ENCODE data around the gene NAALADL2. TPM values are rescaled to one million over a fixed set of nuclear protein-coding genes. Genes with fewer than 3 reads are reported as not detected.

Gene NAALADL2
- total and polyA plus RNA-seq, 2 of the 4 experiments (the other 2 are of a cell fraction): 3.8 to 19.2 TPM

- no peak overlapping the region for H3K18ac ChIP-seq (ENCODE audit: low read depth, low read length)
- H2AFZ ChIP-seq (replicated peaks; ENCODE audit: low read length, poor library complexity): no peak overlapping the region
- whole genome bisulfite sequencing, 2 experiments (ENCODE audit: extremely low coverage in 2 of 2, insufficient read length in 1 of 2): 100% methylated on average over 1 of the region's 6 CpGs; no CpG with 5 or more reads in 1 of the 2 experiments
- no peak overlapping the region for H4K5ac ChIP-seq (ENCODE audit: low read depth, low read length)
- H3K9me3 ChIP-seq (ENCODE audit: control insufficient read depth, insufficient read depth, low read length): no peaks in the 10 kb centered on the region
- no peak overlapping the region for H3K27ac ChIP-seq (ENCODE audit: insufficient read depth, low read length)
- no peak overlapping the region for H2BK15ac ChIP-seq (ENCODE audit: low read depth, low read length)
- no peak overlapping the region for H4K8ac ChIP-seq (ENCODE audit: low read depth in 2 of 2, low read length in 2 of 2)
- H3K9me1 ChIP-seq (ENCODE audit: insufficient read depth, low read length): no peaks in the 10 kb centered on the region
- no peak overlapping the region for H3K4me3 ChIP-seq (ENCODE audit: insufficient read depth, low read depth, low read length)
- no peaks in the 10 kb centered on the region for H3K79me1 ChIP-seq (ENCODE audit: low read depth in 1 of 2, low read length in 2 of 2)
- intact Hi-C loops (cut with micrococcal nuclease): no loop called here
- H3K36me3 ChIP-seq (ENCODE audit: control insufficient read depth, insufficient read depth, low read length): no peaks in the 10 kb centered on the region
- no peaks in the 10 kb centered on the region for H3K4me1 ChIP-seq (ENCODE audit: control insufficient read depth, insufficient read depth, low read length)
- no peak overlapping the region for H3K4me2 ChIP-seq (ENCODE audit: low read depth, low read length)
- no TSS peak for BruUV-seq (replicated peaks)
- H2AK5ac ChIP-seq (ENCODE audit: low read depth, low read length): no peak overlapping the region
- ChIA-PET CTCF (no interaction called here), POLR2A (ENCODE audit: unreplicated experiment) (no interaction called here)
- H4K91ac ChIP-seq (ENCODE audit: insufficient read depth, low read depth, low read length): no peak overlapping the region
- no peak for ATAC-seq (ENCODE audit: low read depth)
- TF ChIP-seq MAZ (IDR thresholded peaks at IDR 0.05; ENCODE audit: borderline replicate concordance, low read depth, low read length) (no peak), RCOR1 (IDR thresholded peaks at IDR 0.05; ENCODE audit: insufficient replicate concordance, low read length) (no peak), RFX5 (IDR thresholded peaks at IDR 0.05; ENCODE audit: low read depth, low read length) (no peak), MXI1 (IDR thresholded peaks at IDR 0.05; ENCODE audit: borderline replicate concordance, low read depth, low read length) (no peak), SMC3 (IDR thresholded peaks at IDR 0.05; ENCODE audit: low read depth, low read length) (no peak), RAD21 (IDR thresholded peaks at IDR 0.05; ENCODE audit: low read length) (no peak), FOS (IDR thresholded peaks at IDR 0.05; ENCODE audit: low read depth, low read length) (no peak), CHD1 (IDR thresholded peaks at IDR 0.05; ENCODE audit: low read depth, low read length) (no peak), CEBPB (IDR thresholded peaks at IDR 0.05; ENCODE audit: low read depth, low read length) (no peak), POLR2A (IDR thresholded peaks at IDR 0.05; ENCODE audit: low read depth, low read length) (no peak), BHLHE40 (IDR thresholded peaks at IDR 0.05; ENCODE audit: low read depth, low read length) (no peak), NFE2L2 (IDR thresholded peaks at IDR 0.05; ENCODE audit: low read depth, low read length) (no peak), MAFK (IDR thresholded peaks at IDR 0.05; ENCODE audit: low read depth, low read length) (no peak)
- TF ChIP-seq, protein P1, sequence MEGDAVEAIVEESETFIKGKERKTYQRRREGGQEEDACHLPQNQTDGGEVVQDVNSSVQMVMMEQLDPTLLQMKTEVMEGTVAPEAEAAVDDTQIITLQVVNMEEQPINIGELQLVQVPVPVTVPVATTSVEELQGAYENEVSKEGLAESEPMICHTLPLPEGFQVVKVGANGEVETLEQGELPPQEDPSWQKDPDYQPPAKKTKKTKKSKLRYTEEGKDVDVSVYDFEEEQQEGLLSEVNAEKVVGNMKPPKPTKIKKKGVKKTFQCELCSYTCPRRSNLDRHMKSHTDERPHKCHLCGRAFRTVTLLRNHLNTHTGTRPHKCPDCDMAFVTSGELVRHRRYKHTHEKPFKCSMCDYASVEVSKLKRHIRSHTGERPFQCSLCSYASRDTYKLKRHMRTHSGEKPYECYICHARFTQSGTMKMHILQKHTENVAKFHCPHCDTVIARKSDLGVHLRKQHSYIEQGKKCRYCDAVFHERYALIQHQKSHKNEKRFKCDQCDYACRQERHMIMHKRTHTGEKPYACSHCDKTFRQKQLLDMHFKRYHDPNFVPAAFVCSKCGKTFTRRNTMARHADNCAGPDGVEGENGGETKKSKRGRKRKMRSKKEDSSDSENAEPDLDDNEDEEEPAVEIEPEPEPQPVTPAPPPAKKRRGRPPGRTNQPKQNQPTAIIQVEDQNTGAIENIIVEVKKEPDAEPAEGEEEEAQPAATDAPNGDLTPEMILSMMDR (conservative IDR thresholded peaks at IDR 0.05; ENCODE audit: low read depth, low read length): no peak
- TF ChIP-seq, protein P2, sequence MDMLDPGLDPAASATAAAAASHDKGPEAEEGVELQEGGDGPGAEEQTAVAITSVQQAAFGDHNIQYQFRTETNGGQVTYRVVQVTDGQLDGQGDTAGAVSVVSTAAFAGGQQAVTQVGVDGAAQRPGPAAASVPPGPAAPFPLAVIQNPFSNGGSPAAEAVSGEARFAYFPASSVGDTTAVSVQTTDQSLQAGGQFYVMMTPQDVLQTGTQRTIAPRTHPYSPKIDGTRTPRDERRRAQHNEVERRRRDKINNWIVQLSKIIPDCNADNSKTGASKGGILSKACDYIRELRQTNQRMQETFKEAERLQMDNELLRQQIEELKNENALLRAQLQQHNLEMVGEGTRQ (IDR thresholded peaks at IDR 0.05; ENCODE audit: low read depth, low read length): no peak
- TF ChIP-seq, protein P3, sequence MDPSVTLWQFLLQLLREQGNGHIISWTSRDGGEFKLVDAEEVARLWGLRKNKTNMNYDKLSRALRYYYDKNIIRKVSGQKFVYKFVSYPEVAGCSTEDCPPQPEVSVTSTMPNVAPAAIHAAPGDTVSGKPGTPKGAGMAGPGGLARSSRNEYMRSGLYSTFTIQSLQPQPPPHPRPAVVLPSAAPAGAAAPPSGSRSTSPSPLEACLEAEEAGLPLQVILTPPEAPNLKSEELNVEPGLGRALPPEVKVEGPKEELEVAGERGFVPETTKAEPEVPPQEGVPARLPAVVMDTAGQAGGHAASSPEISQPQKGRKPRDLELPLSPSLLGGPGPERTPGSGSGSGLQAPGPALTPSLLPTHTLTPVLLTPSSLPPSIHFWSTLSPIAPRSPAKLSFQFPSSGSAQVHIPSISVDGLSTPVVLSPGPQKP (IDR thresholded peaks at IDR 0.05; ENCODE audit: borderline replicate concordance, low read depth, low read length): no peak
- H2BK120ac ChIP-seq (ENCODE audit: low read depth, low read length): no peak overlapping the region
- H3K14ac ChIP-seq (replicated peaks; ENCODE audit: low read depth, low read length): no peak overlapping the region
- no peak overlapping the region for H3K23ac ChIP-seq (ENCODE audit: low read depth, low read length)
- H2BK5ac ChIP-seq (ENCODE audit: low read depth, low read length, poor library complexity, severe bottlenecking): no peak overlapping the region
- H3K9ac ChIP-seq (ENCODE audit: low read depth, low read length): no peak overlapping the region
- H3K56ac ChIP-seq (ENCODE audit: extremely low read depth, insufficient read depth, low read length): no peak overlapping the region
- DNase-seq: no peak
- H4K20me1 ChIP-seq (ENCODE audit: insufficient read depth, low read length): no peaks in the 10 kb centered on the region
- no peaks in the 10 kb centered on the region for H3K27me3 ChIP-seq (ENCODE audit: control insufficient read depth, insufficient read depth, low read length)
- H2AK9ac ChIP-seq (replicated peaks; ENCODE audit: low read depth, low read length, poor library complexity): no peak overlapping the region
- no peak overlapping the region for H2BK20ac ChIP-seq (ENCODE audit: low read depth, low read length)
- dilution Hi-C loops (cut with HindIII; ENCODE audit: low sequenced_read_pairs, unreplicated experiment): no loop called here
- in situ Hi-C loops (cut with MboI; ENCODE audit: low sequenced_read_pairs): no loop called here
- no peak overlapping the region for H3K4ac ChIP-seq (ENCODE audit: low read depth, low read length)
These were observed 364.9 kb downstream of the NAALADL2 start for GRCh38 chr3:175224051-175224450.

Data from IMR-90 (cell line).